Measurements from ENCODE around the gene STXBP3. TPM values are rescaled to one million over a fixed set of nuclear protein-coding genes. Genes with fewer than 3 reads are reported as not detected.
A peak's percentile ranks its signal among the peaks of the same experiment; 100 is the strongest.

The STXBP3 gene
- total RNA-seq, 6 experiments from 2014 or later: 42.2 to 44.6 (median 43.5) TPM

GRCh38 chr1:108791790-108792189 lies 45.3 kb downstream of the STXBP3 start:
- Mint-ChIP-seq H3K4me1 (ENCODE audit: low read depth) (no peaks in the 10 kb centered on the region), H3K36me3 (ENCODE audit: low read depth) (peaks cover 62% of the 10 kb centered on the region), H3K4me3 (no peak overlapping the region), H3K27me3 (ENCODE audit: insufficient read depth) (no peaks in the 10 kb centered on the region), H3K27ac (no peak overlapping the region), H3K9me3 (peaks cover 15% of the 10 kb centered on the region)
- DNase-seq: no peak
- TF ChIP-seq CTCF (IDR thresholded peaks at IDR 0.05): no peak

- no peak for TF ChIP-seq CTCF (IDR thresholded peaks at IDR 0.05)
- H3K36me3 Mint-ChIP-seq (ENCODE audit: low read depth): peaks cover 56% of the 10 kb centered on the region
- H3K4me3 Mint-ChIP-seq: no peak overlapping the region
- H3K9me3 Mint-ChIP-seq: peaks cover 15% of the 10 kb centered on the region
- no peak overlapping the region for H3K27ac Mint-ChIP-seq
- no peaks in the 10 kb centered on the region for H3K27me3 Mint-ChIP-seq (ENCODE audit: insufficient read depth)
- no peaks in the 10 kb centered on the region for H3K4me1 Mint-ChIP-seq (ENCODE audit: low read depth)
- DNase-seq: no peak
Measured at GRCh38 chr1:108792420-108792819, 45.9 kb downstream of the STXBP3 start.

- Mint-ChIP-seq H3K27ac (no peak overlapping the region), H3K4me3 (no peak overlapping the region), H3K4me1 (ENCODE audit: low read depth) (peaks cover 25% of the 10 kb centered on the region), H3K9me3 (no peaks in the 10 kb centered on the region), H3K36me3 (ENCODE audit: low read depth) (peaks cover 29% of the 10 kb centered on the region), H3K27me3 (ENCODE audit: insufficient read depth) (no peaks in the 10 kb centered on the region)
- TF ChIP-seq CTCF (IDR thresholded peaks at IDR 0.05): no peak
- DNase-seq: no peak
Measured at GRCh38 chr1:108799001-108799400, 52.5 kb downstream of the STXBP3 start.

GRCh38 chr1:108801101-108801500 lies 54.6 kb downstream of the STXBP3 start:
- Mint-ChIP-seq H3K4me1 (ENCODE audit: low read depth) (peaks cover 25% of the 10 kb centered on the region), H3K4me3 (peak overlapping the region; percentile 7; the same call in 1 of the 2 replicates), H3K27me3 (ENCODE audit: insufficient read depth) (no peaks in the 10 kb centered on the region), H3K9me3 (no peaks in the 10 kb centered on the region), H3K36me3 (ENCODE audit: low read depth) (peaks cover 23% of the 10 kb centered on the region; the same call in 1 of the 2 replicates), H3K27ac (peak overlapping the region; percentile 45)
- TF ChIP-seq CTCF (IDR thresholded peaks at IDR 0.05): no peak
- no peak for DNase-seq

GRCh38 chr1:108803548-108803947 lies 57.1 kb downstream of the STXBP3 start:
- H3K4me3 Mint-ChIP-seq: no peak overlapping the region
- no peaks in the 10 kb centered on the region for H3K27me3 Mint-ChIP-seq (ENCODE audit: insufficient read depth)
- TF ChIP-seq CTCF (IDR thresholded peaks at IDR 0.05): no peak
- no peak for DNase-seq
- peak overlapping the region; percentile 1; the same call in 1 of the 2 replicates for H3K27ac Mint-ChIP-seq
- H3K9me3 Mint-ChIP-seq: no peaks in the 10 kb centered on the region
- peaks cover 25% of the 10 kb centered on the region for H3K4me1 Mint-ChIP-seq (ENCODE audit: low read depth)
- peaks cover 26% of the 10 kb centered on the region for H3K36me3 Mint-ChIP-seq (ENCODE audit: low read depth)

- no peak for TF ChIP-seq CTCF (IDR thresholded peaks at IDR 0.05)
- Mint-ChIP-seq H3K9me3 (no peaks in the 10 kb centered on the region), H3K27me3 (ENCODE audit: insufficient read depth) (no peaks in the 10 kb centered on the region; the same call in 1 of the 2 replicates), H3K4me1 (ENCODE audit: low read depth) (peaks cover 4% of the 10 kb centered on the region), H3K4me3 (no peak overlapping the region), H3K36me3 (ENCODE audit: low read depth) (peaks cover 12% of the 10 kb centered on the region), H3K27ac (no peak overlapping the region)
- no peak for DNase-seq
Measured at GRCh38 chr1:108808438-108808837, 62.0 kb downstream of the STXBP3 start.

All from HFFc6 (cell line).